ENCODE results near the gene BBS7. TPM values are rescaled to one million over a fixed set of nuclear protein-coding genes. Genes with fewer than 3 reads are reported as not detected.

Gene BBS7
- total RNA-seq, 2 donors from 2014 or later, result 4.9 to 5.5 TPM

DNA sequence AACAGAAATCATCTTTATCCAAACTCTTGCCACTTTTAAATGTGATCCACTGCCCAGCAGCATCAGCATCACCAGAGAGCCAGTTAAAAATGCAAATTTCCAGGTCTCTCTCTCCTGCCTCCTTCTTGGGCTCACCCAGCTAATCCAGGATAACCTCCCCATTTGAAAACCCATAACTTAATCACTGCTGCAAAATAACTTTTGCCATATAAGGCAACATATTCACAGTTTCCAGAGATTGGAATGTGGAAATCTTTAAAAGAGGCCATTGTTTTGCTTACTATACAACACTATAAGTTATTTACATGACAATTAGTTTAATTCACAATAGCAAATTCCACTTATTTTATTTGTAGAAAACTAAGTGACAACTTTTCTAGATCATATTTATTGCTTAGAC, 74.0 kb downstream of the BBS7 start:
- Histone ChIP-seq H3K4me3 (no peak overlapping the region), H3K36me3 (no peaks in the 10 kb centered on the region), H3K27ac (no peak overlapping the region), H3K9me3 (no peaks in the 10 kb centered on the region), H3K27me3 (no peaks in the 10 kb centered on the region), H3K4me1 (peaks cover 0 to 6% of the 10 kb centered on the region in 2 donors)
- no peak for DNase-seq (ENCODE audit: low spot score)
- no peak for TF ChIP-seq CTCF (IDR thresholded peaks at IDR 0.05)

- Histone ChIP-seq H3K36me3 (no peaks in the 10 kb centered on the region), H3K27ac (no peak overlapping the region), H3K4me3 (no peak overlapping the region), H3K27me3 (no peaks in the 10 kb centered on the region), H3K9me3 (no peaks in the 10 kb centered on the region), H3K4me1 (no peaks in the 10 kb centered on the region)
- TF ChIP-seq CTCF (IDR thresholded peaks at IDR 0.05), result no peak
- no peak for DNase-seq (ENCODE audit: low spot score)
Observed at GRCh38 chr4:121794505-121795188, 75.6 kb downstream of the BBS7 start.

- H3K36me3 ChIP-seq, result no peaks in the 10 kb centered on the region
- H3K27me3 ChIP-seq, result no peaks in the 10 kb centered on the region
- H3K9me3 ChIP-seq, result no peaks in the 10 kb centered on the region
- no peak overlapping the region for H3K4me3 ChIP-seq
- H3K27ac ChIP-seq, result no peak overlapping the region
- no peak for DNase-seq (ENCODE audit: low spot score)
- no peaks in the 10 kb centered on the region for H3K4me1 ChIP-seq
- no peak for TF ChIP-seq CTCF (IDR thresholded peaks at IDR 0.05)
Observed at GRCh38 chr4:121792966-121793365, 77.3 kb downstream of the BBS7 start.

- no peaks in the 10 kb centered on the region for H3K4me1 ChIP-seq
- no peaks in the 10 kb centered on the region for H3K27me3 ChIP-seq
- no peak for TF ChIP-seq CTCF (IDR thresholded peaks at IDR 0.05)
- no peak overlapping the region for H3K4me3 ChIP-seq
- DNase-seq (ENCODE audit: low spot score), result no peak
- H3K9me3 ChIP-seq, result no peaks in the 10 kb centered on the region
- H3K36me3 ChIP-seq, result no peaks in the 10 kb centered on the region
- no peak overlapping the region for H3K27ac ChIP-seq
Observed at GRCh38 chr4:121791481-121791880, 78.8 kb downstream of the BBS7 start.

DNA sequence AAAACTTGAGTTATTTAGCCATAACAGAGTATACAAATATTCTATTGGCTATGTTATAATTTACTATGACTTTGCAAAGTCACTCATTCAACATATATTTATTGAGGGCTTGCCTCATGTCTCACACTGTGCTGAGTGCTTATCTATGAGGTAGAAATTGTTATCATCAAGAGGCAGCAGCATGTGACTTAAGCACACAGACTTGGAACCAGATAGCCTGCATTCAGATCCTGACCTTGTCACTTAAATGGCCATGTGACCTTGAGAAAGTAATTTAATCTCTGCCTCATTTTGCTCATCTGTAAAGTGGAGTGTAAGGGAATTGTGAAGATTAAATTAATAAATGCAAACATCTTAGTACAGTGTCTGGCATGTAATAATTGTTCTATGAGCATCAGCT, 79.3 kb downstream of the BBS7 start:
- Histone ChIP-seq H3K36me3 (no peaks in the 10 kb centered on the region), H3K9me3 (no peaks in the 10 kb centered on the region), H3K27ac (no peak overlapping the region), H3K4me1 (no peaks in the 10 kb centered on the region), H3K4me3 (no peak overlapping the region), H3K27me3 (no peaks in the 10 kb centered on the region)
- TF ChIP-seq CTCF (IDR thresholded peaks at IDR 0.05), result no peak
- no peak for DNase-seq (ENCODE audit: low spot score)

Data from right atrium auricular region (tissue), 2 donors.